HG03064 (cell line): ENCODE results near the gene FIGNL1.
"Not testable (repeated sequence)": the region's sequence is repeated elsewhere in the genome, so short reads cannot be mapped to it uniquely, and the experiment has no call there.

Experiments
- ATAC-seq: cut with Tn5 transposase; IDR thresholded peaks from one replicate; pipeline ENCODE4 v1.9.1; 2021; ENCODE audit warnings: low read depth; ENCODE audit not compliant: unreplicated experiment

FIGNL1 gene

GRCh38 chr7:50472427-50472826, 22.3 kb upstream of the FIGNL1 start:
- ATAC-seq: no peak

GRCh38 chr7:50471970-50472369, 21.8 kb upstream of the FIGNL1 start:
- no peak for ATAC-seq

GRCh38 chr7:50470250-50471163, 20.4 kb upstream of the FIGNL1 start:
- ATAC-seq: no peak

GRCh38 chr7:50469181-50469580, 19.0 kb upstream of the FIGNL1 start:
- ATAC-seq: no peak

GRCh38 chr7:50467817-50468610, 17.9 kb upstream of the FIGNL1 start:
- peak; percentile 88 for ATAC-seq

- no peak for ATAC-seq
Measured at GRCh38 chr7:50466815-50467585, 16.9 kb upstream of the FIGNL1 start.

- no peak for ATAC-seq
Measured at GRCh38 chr7:50463035-50463434, 12.9 kb upstream of the FIGNL1 start.

GRCh38 chr7:50462361-50462760, 12.2 kb upstream of the FIGNL1 start:
- no peak for ATAC-seq

- no peak for ATAC-seq
Measured at GRCh38 chr7:50461695-50462094, 11.5 kb upstream of the FIGNL1 start.

GRCh38 chr7:50459183-50459582, 9.0 kb upstream of the FIGNL1 start:
- ATAC-seq: not testable (repeated sequence)

GRCh38 chr7:50458651-50459050, 8.5 kb upstream of the FIGNL1 start:
- not testable (repeated sequence) for ATAC-seq

- no peak for ATAC-seq
Measured at GRCh38 chr7:50456371-50457123, 6.4 kb upstream of the FIGNL1 start.

GRCh38 chr7:50455658-50456057, 5.5 kb upstream of the FIGNL1 start:
- no peak for ATAC-seq

- ATAC-seq: no peak
Measured at GRCh38 chr7:50454968-50455367, 4.8 kb upstream of the FIGNL1 start.

- ATAC-seq: peak; percentile 17
Measured at GRCh38 chr7:50450590-50451032, 461 bp upstream of the FIGNL1 start.

- ATAC-seq: no peak
Measured at GRCh38 chr7:50449501-50449880, 659 bp downstream of the FIGNL1 start.

- no peak for ATAC-seq
Measured at GRCh38 chr7:50448823-50449222, 1.3 kb downstream of the FIGNL1 start.

- no peak for ATAC-seq
Measured at GRCh38 chr7:50446542-50446960, 3.6 kb downstream of the FIGNL1 start.

- no peak for ATAC-seq
Measured at GRCh38 chr7:50436133-50436806, 13.9 kb downstream of the FIGNL1 start.
